GM18508 (cell line): ENCODE results near the gene ACOT11.
"Not testable (repeated sequence)": the region's sequence is repeated elsewhere in the genome, so short reads cannot be mapped to it uniquely, and the experiment has no call there.

Experiments
- ATAC-seq: cut with Tn5 transposase; IDR thresholded peaks from one replicate; pipeline ENCODE4 v1.9.1; 2021; ENCODE audit warnings: moderate number of reproducible peaks; ENCODE audit not compliant: insufficient read depth, unreplicated experiment

ACOT11 gene

DNA sequence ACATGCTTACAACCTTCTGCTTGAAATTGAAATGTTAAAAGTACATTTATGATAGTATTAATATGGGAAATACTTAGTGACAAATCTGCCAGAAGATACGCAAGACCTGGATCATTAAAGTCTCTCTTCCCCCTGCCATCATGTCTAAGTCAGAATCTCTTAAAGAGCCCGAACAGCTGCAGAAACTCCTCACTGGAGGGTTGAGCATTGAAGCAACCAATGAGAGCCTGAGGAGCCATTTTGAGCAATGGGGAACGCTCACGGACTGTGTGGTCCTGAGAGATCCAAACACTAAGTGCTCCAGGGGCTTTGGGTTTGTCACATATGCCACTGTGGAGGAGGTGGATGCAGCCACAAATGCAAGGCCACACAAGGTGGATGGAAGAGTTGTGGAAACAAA lies 11.4 kb upstream of the ACOT11 start:
- not testable (repeated sequence) for ATAC-seq

DNA sequence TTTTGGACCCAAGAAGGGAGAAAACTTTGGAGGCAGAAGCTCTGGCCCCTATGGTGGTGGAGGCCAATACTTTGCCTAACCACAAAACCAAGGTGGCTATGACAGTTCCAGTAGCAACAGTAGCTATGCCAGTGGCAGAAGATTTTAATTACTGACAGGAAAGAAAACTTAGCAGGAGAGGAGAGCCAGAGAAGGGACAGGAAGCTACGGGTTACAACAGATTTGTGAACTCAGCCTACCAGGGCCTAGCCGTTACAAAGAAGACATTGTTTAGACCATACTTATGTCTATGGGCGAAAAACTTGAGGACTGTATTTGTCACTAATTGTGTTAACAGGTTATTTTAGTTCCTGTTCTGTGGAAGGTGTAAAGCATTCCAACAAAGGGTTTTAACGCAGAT lies 10.4 kb upstream of the ACOT11 start:
- no peak for ATAC-seq

DNA sequence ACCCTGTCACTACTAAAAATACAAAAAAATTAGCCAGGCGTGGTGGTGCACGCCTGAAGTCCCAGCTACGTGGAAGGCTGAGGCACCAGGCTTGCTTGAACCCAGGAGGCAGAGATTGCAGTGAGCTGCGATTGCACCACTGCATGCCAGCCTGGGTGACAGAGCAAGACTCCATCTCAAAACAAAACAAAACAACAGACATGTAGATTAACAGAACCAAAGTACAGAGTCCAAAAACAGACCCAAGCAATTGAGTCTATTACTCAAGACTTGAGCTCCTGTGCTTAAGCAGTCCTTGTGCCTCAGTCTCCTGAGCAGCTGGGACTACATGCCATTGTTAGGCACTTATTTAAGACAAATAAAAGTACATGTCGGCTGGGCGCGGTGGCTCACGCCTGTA lies 9.5 kb upstream of the ACOT11 start:
- ATAC-seq, result no peak

DNA sequence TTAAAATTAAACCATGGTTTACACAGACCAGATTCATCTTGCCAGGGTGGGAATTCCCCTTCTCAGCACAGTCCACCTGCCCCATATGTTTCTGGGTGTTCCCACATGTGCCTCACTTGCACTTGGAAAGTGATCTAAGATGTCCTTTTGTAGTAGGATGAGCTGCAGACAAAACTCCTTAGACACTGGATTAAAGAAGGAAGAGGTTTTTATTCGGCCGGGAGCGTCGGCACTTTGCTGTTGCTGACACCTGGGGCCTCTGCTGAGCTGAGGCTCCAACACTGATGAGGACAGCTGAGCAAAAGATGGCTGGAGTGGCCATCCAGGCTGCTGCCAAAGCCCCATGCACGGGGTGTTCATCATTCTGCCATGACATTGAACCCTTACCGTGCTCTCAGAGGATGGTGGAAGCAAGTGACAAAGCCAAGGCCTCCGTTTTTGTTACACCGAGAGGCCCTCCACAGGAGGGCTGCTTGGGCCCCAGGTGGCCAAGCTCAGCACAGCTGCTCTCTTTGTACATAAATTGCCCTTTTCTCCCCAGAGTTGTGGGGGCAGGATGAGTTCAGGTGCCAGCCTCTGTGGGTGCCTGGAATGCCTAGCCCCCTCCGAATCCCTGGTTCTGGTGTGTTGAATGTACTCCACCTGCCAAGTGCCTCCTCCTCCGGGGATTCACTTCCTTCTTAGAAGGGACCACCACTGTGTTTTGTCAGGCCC lies 7.3 kb upstream of the ACOT11 start:
- no peak for ATAC-seq

DNA sequence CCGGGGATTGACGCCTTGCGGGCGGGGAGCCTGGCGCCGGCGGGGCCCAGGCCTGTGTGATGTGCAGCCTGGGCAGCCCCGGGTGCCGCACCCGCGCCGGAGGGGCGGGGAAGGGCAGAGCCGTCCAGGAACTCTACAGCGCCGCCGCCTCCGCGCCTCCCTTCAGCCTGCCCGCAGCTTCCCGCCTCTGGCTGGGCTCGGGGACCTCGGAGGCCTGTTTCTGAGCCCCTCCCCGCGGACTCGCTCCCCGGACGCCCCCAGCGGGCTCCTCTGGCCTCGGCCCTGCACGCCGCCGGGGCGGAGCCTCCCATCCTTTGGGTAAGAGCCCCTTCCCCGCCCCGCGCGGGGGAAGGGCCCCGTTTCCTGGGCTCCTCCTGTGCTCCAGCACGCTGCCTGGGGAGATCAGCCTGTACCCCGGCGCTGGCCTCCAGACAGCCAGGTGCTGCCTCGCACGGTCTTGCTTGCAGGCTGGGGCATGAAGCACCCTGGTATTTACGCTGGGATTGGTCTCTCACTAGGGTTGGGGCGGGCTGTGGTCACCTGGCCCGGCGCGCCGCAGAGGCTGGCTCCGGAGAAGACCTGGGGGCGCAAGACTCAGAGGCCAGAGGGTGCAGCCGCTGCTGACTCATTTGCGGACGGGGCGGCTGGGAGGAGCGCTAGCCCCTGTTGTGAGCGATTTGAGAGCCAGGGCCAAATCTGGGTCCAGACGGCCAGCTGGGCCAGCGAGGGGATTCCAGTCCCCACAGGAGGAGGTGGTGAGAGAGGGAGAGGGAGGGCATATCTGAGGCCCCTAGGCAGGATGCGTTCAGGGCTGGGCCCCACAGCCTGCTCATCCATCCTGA lies 5.7 kb upstream of the ACOT11 start:
- ATAC-seq, result no peak

DNA sequence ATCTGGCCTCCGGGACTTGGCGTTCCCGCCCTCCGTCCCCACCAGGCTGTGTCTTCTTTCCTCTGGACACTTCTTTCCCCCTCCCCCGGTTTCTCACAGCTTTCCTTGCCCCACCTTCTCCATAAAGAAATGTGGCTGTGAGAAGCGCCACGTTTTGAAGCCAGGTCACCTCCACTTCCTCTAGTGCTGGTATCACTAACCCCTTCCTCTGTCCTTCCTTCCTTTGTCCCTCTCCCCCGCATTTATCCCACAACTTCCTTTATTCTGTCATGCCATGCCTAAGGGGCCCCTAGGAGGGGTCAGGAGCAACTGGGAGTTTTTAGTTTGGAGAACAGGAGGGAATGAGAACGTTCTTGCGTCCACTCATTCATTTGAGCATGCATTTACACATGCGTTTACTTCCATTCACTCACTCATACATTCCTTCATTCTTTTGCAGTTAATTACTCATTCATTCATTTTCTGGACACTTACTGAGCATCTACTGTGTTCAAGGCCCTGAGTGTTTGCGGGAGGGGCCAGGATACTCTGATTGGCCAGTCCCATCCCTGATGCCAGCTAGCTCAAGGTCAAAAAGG lies 5.0 kb upstream of the ACOT11 start:
- ATAC-seq, result no peak

DNA sequence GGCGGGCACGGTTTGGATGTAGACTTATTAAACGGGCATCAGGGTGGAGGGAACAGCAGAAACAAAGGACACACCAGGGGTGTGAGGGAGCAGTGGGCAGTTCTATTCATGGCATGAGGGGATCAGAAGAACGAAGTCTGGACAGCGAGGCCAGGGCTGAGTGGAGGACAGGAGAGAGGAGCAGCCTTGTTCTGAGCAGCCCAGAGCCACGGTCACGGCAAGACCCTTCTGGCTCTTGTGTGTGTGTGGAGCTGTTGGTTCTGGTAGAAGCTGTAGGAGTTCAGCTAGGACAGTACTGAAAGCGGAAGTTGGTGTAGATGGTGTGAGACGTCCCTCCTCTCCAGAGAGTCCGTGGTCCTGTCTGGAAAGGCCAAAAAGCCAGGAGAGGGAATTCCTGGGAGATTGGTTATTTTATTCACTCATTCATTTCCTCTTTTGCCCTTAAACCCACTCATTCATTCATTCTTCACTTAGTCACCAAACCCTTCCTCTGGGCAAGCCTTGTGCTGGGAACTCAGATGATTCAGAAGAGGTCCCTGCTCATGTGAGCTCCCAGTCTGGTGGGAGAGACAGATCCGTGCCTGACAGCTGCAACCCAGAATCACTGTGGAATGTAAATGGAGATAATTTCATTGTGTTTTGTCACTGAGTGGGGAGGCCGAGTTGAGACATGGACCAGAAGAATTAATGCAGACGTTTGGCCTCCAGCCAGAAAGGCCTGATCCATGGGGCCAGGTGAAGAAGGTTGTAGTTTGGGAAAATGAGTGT lies 4.1 kb upstream of the ACOT11 start:
- no peak for ATAC-seq

DNA sequence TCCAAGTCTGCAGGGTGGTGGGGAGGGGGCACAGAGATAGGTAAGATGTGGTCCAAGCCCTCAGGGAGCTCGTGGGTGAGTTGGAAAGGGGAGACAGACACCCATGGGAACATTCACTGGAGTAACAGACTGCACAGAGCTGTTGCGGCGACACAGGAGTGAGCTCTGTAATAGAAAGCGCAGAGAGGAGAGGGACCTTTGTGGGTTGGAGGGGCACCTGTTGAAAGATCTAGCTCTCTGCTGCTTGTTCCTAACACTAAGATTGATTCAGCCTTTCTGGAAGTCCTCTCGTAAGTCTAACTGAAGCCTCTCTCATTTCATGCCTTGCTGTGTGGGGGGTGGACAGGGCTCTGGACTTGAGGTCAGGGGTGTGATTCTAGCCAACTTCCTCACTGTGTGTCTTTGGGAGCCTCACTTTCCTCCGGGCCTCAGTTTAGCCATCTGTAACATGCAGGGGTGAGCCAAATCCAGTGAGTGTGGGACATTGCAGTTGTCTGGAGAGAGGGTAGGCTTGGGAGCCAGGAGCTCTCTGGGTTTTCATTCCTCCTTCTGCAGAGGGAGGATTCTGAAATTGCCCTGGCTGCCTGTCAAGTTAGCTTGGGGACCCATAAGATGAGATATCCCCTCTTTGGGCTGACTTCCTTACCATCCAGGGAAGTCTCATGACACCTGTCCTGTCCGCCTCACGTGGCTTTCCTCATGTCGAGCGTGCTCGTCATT lies 2.0 kb upstream of the ACOT11 start:
- ATAC-seq, result no peak

DNA sequence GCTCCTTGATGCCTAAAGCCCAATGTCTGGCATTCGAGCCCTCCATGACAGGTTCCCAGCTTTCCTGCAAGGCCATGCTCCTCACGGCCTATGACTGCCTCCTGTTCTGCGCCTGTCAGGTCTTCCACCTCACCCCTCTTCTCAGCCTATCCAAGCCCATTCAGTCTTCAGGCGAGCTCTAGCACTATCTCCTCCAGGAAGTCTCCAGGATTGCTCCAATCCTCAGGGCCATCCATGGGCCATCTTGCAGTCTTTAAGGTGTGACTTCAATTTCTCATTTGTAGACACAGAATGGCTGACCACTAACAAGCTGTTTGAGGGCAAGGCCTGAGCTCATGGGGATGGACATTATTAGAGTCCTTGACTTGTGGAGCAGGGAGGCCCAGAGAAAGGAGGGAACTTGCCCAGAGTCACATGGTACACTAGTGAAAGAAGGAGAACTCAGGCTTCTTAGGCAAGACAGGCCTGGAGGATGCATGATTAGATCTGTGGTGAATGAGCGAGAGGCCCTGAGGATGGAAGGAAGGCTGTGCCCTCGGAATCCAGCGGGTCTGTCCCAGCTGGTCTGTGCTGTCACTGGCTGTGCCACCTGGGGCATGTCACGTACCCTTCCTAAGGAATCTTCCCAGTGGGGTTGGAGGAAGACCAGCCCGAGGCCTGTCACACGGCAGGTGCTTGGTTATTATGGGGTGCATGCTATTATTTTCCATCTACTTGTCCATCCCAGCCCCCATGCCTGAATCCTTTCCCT lies 1.2 kb upstream of the ACOT11 start:
- ATAC-seq, result no peak

DNA sequence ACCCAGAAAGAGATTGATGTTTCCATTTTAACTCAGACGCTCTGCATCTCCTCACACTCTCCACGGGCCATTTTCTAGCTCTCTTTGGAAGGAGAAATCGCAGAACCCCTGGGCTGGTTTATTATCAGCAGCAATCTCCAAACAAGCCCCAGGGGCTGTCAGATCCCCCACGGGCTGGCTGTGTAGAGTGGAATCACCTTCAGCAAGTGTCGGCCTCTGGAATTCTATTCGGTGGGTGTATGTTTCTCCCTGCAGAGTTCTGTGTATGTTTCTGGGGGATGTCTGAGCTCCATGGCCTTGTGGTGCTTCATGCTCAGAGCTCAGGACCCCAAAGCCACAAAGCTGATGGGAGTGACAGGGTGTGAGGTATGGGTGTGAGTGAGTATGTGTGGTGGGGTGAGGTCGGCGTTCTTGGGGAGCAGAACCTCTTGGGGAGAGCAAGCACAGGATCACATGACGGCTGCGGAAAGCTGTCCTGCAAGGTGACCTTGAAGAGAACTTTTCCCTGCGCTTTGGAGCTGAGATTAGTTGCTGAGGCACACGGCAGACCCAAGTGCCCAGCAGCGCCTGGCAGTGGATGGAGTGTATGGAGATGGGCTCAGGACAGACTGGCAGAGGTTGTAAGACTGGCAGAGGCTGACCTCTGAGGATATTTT lies 489 bp downstream of the ACOT11 start:
- no peak for ATAC-seq

DNA sequence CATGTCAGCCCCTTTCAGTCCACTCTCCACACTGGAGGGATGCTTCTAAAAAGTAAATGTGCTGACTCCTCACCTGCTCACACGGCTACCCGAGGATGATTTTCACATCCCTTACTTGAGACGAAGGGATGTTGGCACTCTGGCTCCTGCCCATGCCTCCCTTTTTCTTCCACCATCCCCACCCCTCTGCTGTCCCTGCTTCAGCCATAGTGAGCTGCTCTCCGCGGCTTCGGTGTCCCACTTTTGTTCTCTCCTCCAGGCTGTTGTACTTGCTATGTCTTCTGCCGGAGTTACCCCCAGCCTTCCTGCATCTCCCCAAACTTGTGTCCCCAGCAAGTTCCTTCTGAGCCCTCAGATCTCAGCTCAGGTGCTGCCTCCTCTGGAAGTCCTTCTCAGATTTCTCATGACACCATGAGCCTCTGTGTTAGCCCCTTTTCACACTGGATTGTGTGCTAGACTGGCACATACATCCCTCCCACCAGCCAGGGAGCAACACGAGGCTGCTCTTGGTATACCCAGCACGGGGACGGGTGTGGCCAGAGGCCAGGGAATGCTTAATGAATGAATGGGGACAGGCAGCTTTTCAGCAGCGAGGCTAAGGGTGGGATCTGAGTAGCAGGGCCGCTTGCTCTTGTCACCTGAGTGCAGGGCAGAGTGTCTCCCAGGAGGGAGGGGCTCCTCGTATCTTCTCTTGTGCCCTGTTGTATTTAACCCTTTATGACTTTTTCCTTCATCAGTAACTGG lies 1.3 kb downstream of the ACOT11 start:
- no peak for ATAC-seq

DNA sequence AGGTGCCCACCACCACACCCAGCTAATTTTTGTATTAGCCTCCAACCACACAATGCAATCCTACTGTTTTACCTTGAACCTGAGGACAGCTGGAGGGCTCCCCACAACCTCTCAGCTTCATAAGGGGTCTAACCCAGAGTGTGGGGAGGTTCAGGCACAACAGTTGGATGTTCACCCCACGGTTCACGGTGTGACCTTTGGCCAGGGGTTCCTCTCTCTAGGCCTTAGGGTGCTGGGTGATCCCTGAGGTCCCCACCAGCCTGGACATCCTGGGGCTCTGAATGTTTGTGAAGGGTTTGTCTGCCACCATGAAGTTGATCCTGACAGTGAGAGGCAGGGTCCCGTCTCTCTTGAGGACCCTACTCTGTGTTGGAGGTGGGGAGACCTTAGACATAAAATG lies 3.9 kb downstream of the ACOT11 start:
- ATAC-seq, result no peak

DNA sequence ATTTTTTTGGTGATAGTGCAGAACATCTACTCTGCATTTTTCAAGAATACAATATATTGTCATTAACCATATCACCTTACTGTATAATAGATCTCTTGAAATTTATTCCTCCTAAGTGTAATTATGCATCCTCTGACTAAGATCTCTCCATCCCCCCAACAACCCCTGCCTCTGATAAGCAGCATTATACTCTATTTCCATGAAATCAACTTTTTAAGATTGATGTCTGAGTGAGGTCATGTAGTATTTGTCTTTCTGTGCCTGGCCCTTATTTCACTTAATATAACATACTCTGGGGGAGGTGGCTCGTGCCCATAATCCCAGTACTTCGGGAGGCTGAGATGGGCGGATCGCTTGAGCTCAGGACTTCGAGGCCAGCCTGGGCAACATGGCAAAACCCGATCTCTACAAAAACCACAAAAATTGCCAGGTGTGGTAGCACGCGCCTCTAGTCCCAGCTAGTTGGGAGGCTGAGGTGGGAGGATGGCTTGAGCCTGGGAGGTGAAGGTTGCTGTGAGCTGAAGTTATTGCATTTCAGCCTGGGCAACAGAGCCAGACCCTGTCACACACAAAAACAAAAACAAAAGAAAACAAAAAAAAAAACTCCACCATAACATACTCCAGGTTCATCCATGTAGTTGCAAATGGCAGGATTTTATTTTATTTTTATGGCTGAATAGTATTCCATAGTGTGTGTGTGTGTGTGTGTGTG lies 5.7 kb downstream of the ACOT11 start:
- ATAC-seq, result no peak

DNA sequence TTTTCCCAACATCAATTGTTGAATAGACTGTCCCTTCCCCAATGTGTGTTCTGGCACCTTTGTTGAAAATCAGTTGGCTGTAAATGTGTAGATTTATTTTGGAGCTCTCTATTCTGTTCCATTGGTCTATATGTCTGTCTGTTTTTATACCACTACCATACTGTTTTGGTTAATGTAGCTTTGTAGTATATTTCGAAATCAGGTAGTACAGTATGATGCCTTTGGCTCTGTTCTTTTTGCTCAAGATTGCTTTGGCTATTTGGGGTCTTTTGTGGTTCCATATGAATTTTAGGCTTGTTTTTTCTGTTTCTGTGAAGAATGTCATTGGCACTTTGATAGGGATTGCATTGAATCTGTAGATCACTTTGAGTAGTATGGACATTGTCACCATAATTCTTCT lies 8.1 kb downstream of the ACOT11 start:
- ATAC-seq, result no peak

DNA sequence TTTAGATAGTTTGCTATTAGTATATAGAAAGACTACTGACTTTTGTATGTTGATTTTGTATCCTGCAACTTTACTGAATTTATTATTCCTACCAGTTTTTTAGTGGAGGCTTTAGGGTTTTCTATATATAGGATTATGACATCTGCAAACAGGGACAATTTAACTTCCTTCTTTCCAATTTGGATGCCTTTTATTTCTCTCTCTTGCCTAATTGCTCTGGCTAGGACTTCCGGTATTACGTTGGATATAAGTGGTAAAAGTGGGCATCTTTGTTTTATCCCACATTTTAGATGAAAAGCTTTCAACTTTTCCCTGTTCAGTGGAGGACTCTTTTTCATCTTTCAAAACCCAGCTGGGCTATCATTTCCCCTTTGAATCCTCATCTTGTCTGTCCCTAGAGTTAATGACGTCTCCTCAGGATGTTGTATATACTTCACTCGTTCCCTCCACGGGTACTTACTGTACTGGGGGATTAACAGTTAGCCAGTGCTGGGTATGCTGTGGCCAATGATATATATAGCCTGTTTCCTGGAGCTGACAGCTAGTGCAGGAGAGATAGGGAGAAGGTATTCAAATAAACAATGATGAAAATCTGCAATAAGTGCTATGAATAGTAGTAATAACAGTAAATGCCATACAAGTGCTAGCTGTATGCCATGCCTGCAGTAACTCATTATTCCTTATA lies 9.8 kb downstream of the ACOT11 start:
- ATAC-seq, result no peak

DNA sequence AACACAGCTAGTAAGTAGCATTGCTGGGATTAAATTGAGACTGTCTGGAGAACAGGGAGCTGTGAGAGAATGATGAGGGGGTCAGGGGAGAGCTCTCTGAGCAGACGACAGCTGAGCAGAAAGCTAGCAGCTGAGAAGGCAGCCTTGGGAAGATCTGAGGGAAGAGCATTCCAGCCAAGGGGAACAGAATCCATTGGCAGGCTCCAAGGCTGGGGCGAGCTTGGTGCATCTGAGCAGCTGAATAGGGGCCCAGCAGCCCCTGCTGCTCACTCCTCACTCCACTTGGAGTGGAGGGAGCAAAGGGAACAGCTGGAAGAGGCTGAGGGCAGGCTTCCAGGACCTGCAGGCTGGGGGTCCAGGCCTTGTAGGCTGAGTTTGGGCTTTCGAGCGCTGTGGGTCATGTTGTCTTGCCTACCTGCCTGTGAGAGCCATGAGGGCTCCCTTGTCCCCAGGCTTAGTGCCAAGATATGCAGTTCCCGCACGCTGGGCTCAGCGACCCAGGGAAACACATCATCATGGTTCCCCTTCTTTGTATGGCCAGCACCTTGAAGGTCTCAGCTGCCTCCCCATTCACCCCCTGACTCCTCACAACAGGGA lies 10.5 kb downstream of the ACOT11 start:
- ATAC-seq, result no peak

DNA sequence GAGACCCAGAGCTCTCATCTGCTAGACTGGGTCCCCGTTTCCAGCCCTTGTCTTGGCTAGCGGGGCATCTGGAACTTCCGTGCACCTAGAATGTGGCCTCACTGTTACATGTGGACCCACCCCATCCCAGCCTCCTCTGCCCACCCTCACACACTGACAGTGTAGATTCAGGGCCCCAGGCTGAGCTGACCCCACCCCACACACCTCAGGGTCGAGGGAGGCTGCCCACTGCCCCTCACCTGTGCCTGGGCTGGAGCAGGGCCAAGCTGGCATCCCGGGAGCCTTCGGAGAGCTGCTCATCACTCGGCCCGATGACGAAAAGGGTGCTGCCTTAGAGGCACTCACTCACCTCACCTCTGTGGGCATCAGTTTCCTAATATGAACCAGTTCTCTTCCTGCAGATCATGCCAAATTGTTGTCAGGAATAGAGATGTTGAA lies 11.1 kb downstream of the ACOT11 start:
- ATAC-seq, result no peak
